Sigmoid colon (tissue), 4 donors: Measurements from ENCODE around the gene CD24.

ENCODE experiments used
- CTCF ChIP-seq, 4 experiments: fragments of 450-650 bp in 3 of 4; fragments of 200-600 bp in 1 of 4; IDR thresholded peaks; one replicate each; pipeline ENCODE4 v1.5.1; 2016 to 2019; ENCODE audit warnings: antibody characterized with exemption in 4 of 4, mild to moderate bottlenecking in 3 of 4, moderate library complexity in 2 of 4
- POLR2A ChIP-seq, 2 donors: fragments of 450-650 bp; IDR thresholded peaks; one replicate each; pipeline ENCODE4 v1.6.1; 2016; ENCODE audit warnings: antibody characterized with exemption in 2 of 2, mild to moderate bottlenecking in 2 of 2, moderate library complexity in 2 of 2
- POLR2AphosphoS5 ChIP-seq, 4 donors: sonication (generic); formaldehyde crosslinking; IDR thresholded peaks; one replicate each; pipeline ENCODE4 v1.6.1; 2017; ENCODE audit warnings: antibody characterized with exemption in 4 of 4

GRCh38 chr6:106973836-106974335 lies 643 bp downstream of the CD24 start:
- TF ChIP-seq CTCF (IDR thresholded peaks at IDR 0.05), result no peak
- TF ChIP-seq POLR2A (IDR thresholded peaks at IDR 0.05), result no peak
- TF ChIP-seq POLR2AphosphoS5 (IDR thresholded peaks at IDR 0.05), result no peak
